Small intestine (tissue), 7 donors: ENCODE measurements around the gene DNAJC30. TPM values are rescaled to one million over a fixed set of nuclear protein-coding genes. Genes with fewer than 3 reads are reported as not detected.

Source experiments
- DNase-seq, 2 donors: peaks; one replicate each; pipeline versions ENCODE4 v3.0.0 to v3.0.0-alpha.2; 2013
- FAIRE-seq: peaks from 2 replicates; lab custom pipeline; 2012; peaks lifted over from hg19 to GRCh38; lab: Jason Lieb, UNC
- H3K27ac ChIP-seq, 3 donors: one replicate each; pipeline ENCODE4 v1.5.1; 2013; ENCODE audit warnings: low read length in 2 of 3, mild to moderate bottlenecking in 2 of 3, control low read depth in 1 of 3, inconsistent platforms in 1 of 3, low read depth in 1 of 3, moderate library complexity in 1 of 3
- H3K27me3 ChIP-seq, 3 donors: one replicate each; pipeline ENCODE4 v1.6.1; 2013; ENCODE audit warnings: low read length in 3 of 3, inconsistent platforms in 1 of 3; ENCODE audit not compliant: control insufficient read depth in 3 of 3, insufficient read depth in 3 of 3
- H3K36me3 ChIP-seq, 3 donors: one replicate each; pipeline ENCODE4 v1.6.1; 2013; ENCODE audit warnings: low read length in 3 of 3, inconsistent platforms in 1 of 3, low read depth in 1 of 3, mild to moderate bottlenecking in 1 of 3, moderate library complexity in 1 of 3; ENCODE audit not compliant: control insufficient read depth in 3 of 3, insufficient read depth in 2 of 3
- H3K4me1 ChIP-seq, 3 donors: one replicate each; pipeline ENCODE4 v1.6.1; 2013; ENCODE audit warnings: low read length in 2 of 3, inconsistent platforms in 1 of 3, low read depth in 1 of 3, mild to moderate bottlenecking in 1 of 3, moderate library complexity in 1 of 3; ENCODE audit not compliant: control insufficient read depth in 3 of 3, insufficient read depth in 2 of 3
- H3K4me3 ChIP-seq, 3 donors: one replicate each; pipeline ENCODE4 v1.5.1; 2013; ENCODE audit warnings: low read length in 3 of 3, control low read depth in 1 of 3, inconsistent platforms in 1 of 3, low read depth in 1 of 3, mild to moderate bottlenecking in 1 of 3, moderate library complexity in 1 of 3
- H3K9me3 ChIP-seq, 2 donors: one replicate each; pipeline ENCODE4 v1.6.1; 2013; ENCODE audit warnings: low read depth in 1 of 2, low read length in 1 of 2; ENCODE audit not compliant: control insufficient read depth in 2 of 2, insufficient read depth in 1 of 2
- WGBS, 3 donors: extraction: QIAGEN DNeasy Blood & Tissue Kit; methylation state at CpG; one replicate each; pipeline ENCODE4 v1.1.7; 2013; 5-methylcytosine and 5-hydroxymethylcytosine counted together
- polyA plus RNA-seq, 4 donors: library from polyadenylated mRNA; stranded (reverse) in 3 of 4; unstranded in 1 of 4; fragments of 200-250 nt in 3 of 4; fragments of 120-200 nt in 1 of 4; gene quantifications; one replicate each; pipeline versions ENCODE4 v1.2.1 to v1.2.3, GENCODE V29; 2013
- donor health status: healthy with polysubstance abuse.
- donor health status: control.
- donor health status: control.
- donor health status: Bipolar disorder and iron deficiency.
- donor health status: healthy.

DNAJC30 gene
- polyA plus RNA-seq, 4 donors = 6.0 to 10.4 (median 7.8) TPM

GRCh38 chr7:73635428-73636200 is 47.6 kb downstream of the DNAJC30 start:
- peaks cover 0 to 39% (median 0%) of the 10 kb centered on the region in 3 donors for H3K36me3 ChIP-seq
- no peak for FAIRE-seq
- no peak overlapping the region for H3K4me3 ChIP-seq
- no peaks in the 10 kb centered on the region for H3K27me3 ChIP-seq
- DNase-seq = no peak
- peaks cover 0 to 1% of the 10 kb centered on the region in 2 donors for H3K9me3 ChIP-seq
- WGBS, 3 donors = 82 to 87% (median 84%) methylated on average over 8 of the region's 8 CpGs
- H3K27ac ChIP-seq = no peak overlapping the region
- H3K4me1 ChIP-seq = no peaks in the 10 kb centered on the region

- no peaks in the 10 kb centered on the region for H3K27me3 ChIP-seq
- peaks cover 0 to 33% (median 0%) of the 10 kb centered on the region in 3 donors for H3K36me3 ChIP-seq
- FAIRE-seq (no peak), DNase-seq (no peak)
- H3K27ac ChIP-seq = no peak overlapping the region
- 82 to 94% (median 88%) methylated on average over 8 of the region's 8 CpGs for WGBS, 3 donors
- no peaks in the 10 kb centered on the region for H3K9me3 ChIP-seq
- no peak overlapping the region for H3K4me3 ChIP-seq
- no peaks in the 10 kb centered on the region for H3K4me1 ChIP-seq
These were observed 49.4 kb downstream of the DNAJC30 start for GRCh38 chr7:73633844-73634243.

GRCh38 chr7:73633323-73633722 is 49.9 kb downstream of the DNAJC30 start:
- DNase-seq (no peak), FAIRE-seq (no peak)
- no peak overlapping the region for H3K4me3 ChIP-seq
- H3K4me1 ChIP-seq = no peaks in the 10 kb centered on the region
- 78 to 91% (median 86%) methylated on average over 7 of the region's 7 CpGs for WGBS, 3 donors
- H3K27ac ChIP-seq = no peak overlapping the region
- H3K36me3 ChIP-seq = peaks cover 0 to 32% (median 0%) of the 10 kb centered on the region in 3 donors
- H3K27me3 ChIP-seq = no peaks in the 10 kb centered on the region
- no peaks in the 10 kb centered on the region for H3K9me3 ChIP-seq

- no peak overlapping the region for H3K27ac ChIP-seq
- DNase-seq (no peak), FAIRE-seq (no peak)
- 15 to 31% (median 30%) methylated on average over 1 of the region's 1 CpG for WGBS, 3 donors
- H3K4me3 ChIP-seq = no peak overlapping the region
- H3K36me3 ChIP-seq = peaks cover 0 to 27% (median 0%) of the 10 kb centered on the region in 3 donors
- H3K27me3 ChIP-seq = no peaks in the 10 kb centered on the region
- H3K9me3 ChIP-seq = no peaks in the 10 kb centered on the region
- H3K4me1 ChIP-seq = no peaks in the 10 kb centered on the region
These were observed 51.7 kb downstream of the DNAJC30 start for GRCh38 chr7:73631558-73631957.

Other genes with a start within 250 kb of the DNAJC30 start
- 1 to 10 TPM in 1 of 4 donors, under 1 TPM in 2, not detected in 1; 0.27 to 3.6 (median 0.30) TPM for gene FZD9, start 249.7 kb downstream of the DNAJC30 start, polyA plus RNA-seq
- 10 to 100 TPM; 15.7 to 34.4 (median 23.2) TPM for gene BAZ1B, start 161.2 kb downstream of the DNAJC30 start, polyA plus RNA-seq
- 10 to 100 TPM; 38.8 to 86.2 (median 64.3) TPM for gene BCL7B, start 125.8 kb downstream of the DNAJC30 start, polyA plus RNA-seq
- 10 to 100 TPM in 2 of 4 donors, 1 to 10 TPM in 2; 5.4 to 40.1 (median 19.0) TPM for gene TBL2, start 104.9 kb downstream of the DNAJC30 start, polyA plus RNA-seq
- 100 to 1,000 TPM in 3 of 4 donors, 10 to 100 TPM in 1; 95.8 to 208 (median 128) TPM for gene MLXIPL, start 58.9 kb downstream of the DNAJC30 start, polyA plus RNA-seq
- 1 to 10 TPM; 2.6 to 4.2 (median 3.2) TPM for gene VPS37D, start 15.6 kb downstream of the DNAJC30 start, polyA plus RNA-seq
- 10 to 100 TPM; 37.8 to 90.0 (median 61.7) TPM for gene BUD23, start 144 bp upstream of the DNAJC30 start, polyA plus RNA-seq
- 10 to 100 TPM in 3 of 4 donors, 1 to 10 TPM in 1; 9.5 to 30.0 (median 14.6) TPM for gene STX1A, start 36.2 kb upstream of the DNAJC30 start, polyA plus RNA-seq
- gene ABHD11, start 55.3 kb upstream of the DNAJC30 start, polyA plus RNA-seq = 10 to 100 TPM; 53.0 to 93.3 (median 62.5) TPM
- gene CLDN3, start 86.8 kb upstream of the DNAJC30 start, polyA plus RNA-seq = 100 to 1,000 TPM; 236 to 394 (median 308) TPM
- gene CLDN4, start 147.5 kb upstream of the DNAJC30 start, polyA plus RNA-seq = 100 to 1,000 TPM; 115 to 531 (median 202) TPM
- 10 to 100 TPM in 1 of 4 donors, 1 to 10 TPM in 1, under 1 TPM in 2; 0.89 to 14.4 (median 2.5) TPM for gene METTL27, start 159.1 kb upstream of the DNAJC30 start, polyA plus RNA-seq
- under 1 TPM in 2 of 4 donors, not detected in 2; 0.18 to 0.19 TPM for gene TMEM270, start 177.7 kb upstream of the DNAJC30 start, polyA plus RNA-seq